ENCODE measurements around the gene NOX3.

GRCh38 chr6:155486721-155487294, 31.2 kb upstream of the NOX3 start:
- TF ChIP-seq CTCF (IDR thresholded peaks at IDR 0.05 in 8 of 11, conservative IDR thresholded peaks at IDR 0.05 in 3 of 11) (no peak), POLR2A (IDR thresholded peaks at IDR 0.05) (no peak)
